ENCODE data around the gene GOLT1B.
"Not testable (repeated sequence)": the region's sequence is repeated elsewhere in the genome, so short reads cannot be mapped to it uniquely, and the experiment has no call there.

GOLT1B gene, protein sequence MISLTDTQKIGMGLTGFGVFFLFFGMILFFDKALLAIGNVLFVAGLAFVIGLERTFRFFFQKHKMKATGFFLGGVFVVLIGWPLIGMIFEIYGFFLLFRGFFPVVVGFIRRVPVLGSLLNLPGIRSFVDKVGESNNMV

DNA sequence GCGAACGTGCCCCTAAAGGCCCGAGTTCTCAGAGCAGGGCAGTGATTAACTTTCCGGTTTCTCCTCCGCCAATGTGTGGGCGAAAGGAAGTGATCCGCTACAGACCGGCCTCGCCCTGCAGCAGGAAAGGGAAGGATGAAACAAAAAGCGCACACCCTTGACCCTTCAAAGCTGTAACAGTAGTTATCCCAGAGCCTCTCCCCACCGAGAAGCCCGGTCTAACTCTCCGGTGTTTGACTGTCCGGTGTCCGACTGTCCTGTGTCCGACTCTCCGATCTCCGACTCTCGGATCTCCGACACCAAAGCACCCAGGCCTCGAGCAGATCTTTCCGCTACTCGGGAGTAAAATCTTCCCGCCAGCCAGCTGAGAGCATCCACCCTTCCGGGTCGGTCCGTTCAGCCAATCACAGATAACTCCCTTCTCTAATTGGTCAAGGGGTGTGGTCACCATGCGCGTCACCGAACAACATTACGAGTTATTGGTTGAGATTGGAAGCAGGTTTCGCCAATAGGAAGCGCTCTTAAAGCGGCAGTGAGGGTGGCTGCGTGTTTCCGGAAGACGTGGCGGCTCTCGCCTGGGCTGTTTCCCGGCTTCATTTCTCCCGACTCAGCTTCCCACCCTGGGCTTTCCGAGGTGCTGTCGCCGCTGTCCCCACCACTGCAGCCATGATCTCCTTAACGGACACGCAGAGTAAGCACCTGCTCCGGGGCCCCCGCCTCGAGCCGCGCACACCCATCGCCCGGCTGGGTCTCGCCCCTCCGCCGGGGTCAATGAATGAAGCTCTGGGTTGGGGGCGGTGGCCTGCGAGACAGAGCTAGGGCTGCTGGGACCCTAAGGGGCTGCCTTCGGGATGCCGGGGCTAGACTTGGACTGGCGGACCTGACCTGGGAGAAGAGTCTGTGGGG is at the start of gene GOLT1B, which contains the start of gene RECQL:
GOLT1B (plus strand) TSS at position 532 of the 906 bp plus-strand sequence; CDS start at position 667, 135 bp downstream.
RECQL (minus strand) TSS at position 378 of the 906 bp plus-strand sequence. CDS start 2,065 bp downstream, outside the sequence.
- TF ChIP-seq POLR2A (IDR thresholded peaks at IDR 0.05; ENCODE audit: low read length), result peak; percentile 94
- TF ChIP-seq GATA1 (IDR thresholded peaks at IDR 0.05; ENCODE audit: low read depth, low read length), result no peak
- DNase-seq, result peak; percentile 97 to 98

DNA sequence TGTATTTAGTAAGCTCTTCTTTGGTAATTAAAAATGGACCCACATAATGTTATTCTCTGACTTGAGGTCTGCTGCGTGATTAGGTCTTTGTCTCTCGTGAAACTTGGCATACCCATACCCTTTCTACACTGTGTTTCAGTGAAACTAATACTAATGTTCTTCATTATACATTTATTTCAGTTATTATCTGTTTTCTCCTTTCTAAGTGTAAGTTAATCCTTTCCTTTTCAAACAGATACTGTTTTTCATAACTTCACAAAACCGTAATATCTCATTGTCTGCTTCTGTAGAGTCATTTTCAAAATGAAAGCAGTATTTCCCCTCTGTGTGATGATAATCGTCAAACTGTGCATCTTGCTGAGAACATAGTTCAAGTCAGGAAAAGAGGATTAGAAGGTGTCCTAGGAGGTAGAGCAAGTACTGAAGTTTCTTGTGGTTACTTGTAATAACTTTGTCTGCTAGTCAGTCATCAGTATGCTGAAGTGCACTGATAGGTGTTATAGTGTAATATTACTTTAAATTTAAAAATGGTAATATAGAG is 48.2 kb upstream of the GOLT1B start:
- TF ChIP-seq POLR2A (IDR thresholded peaks at IDR 0.05; ENCODE audit: low read length), result no peak
- no peak for TF ChIP-seq GATA1 (IDR thresholded peaks at IDR 0.05; ENCODE audit: low read depth, low read length)
- DNase-seq, result no peak

DNA sequence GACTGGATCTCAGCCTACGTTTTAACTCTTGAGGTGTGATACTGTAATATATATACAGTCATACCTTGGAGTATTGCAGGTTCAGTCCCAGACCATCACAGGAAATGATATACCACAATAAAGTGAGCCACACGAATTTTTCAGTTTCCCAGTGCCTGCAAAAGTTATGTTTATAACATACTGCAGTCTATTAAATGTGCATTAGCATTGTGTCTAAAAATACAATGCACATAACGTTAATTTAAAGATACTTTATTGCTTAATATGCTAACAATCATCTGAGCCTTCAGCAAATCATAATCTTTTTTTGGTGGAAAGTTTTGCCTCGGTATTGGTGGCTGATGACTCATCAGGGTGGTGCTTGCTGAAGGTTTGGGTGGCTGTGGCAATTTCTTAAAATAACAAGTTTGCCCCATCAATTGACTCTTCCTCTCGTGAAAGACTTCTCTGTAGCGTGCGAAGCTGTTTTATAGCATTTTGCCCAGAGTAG is 45.3 kb upstream of the GOLT1B start:
- no peak for TF ChIP-seq GATA1 (IDR thresholded peaks at IDR 0.05; ENCODE audit: low read depth, low read length)
- DNase-seq, result peak; percentile 2 to 55

- TF ChIP-seq POLR2A (IDR thresholded peaks at IDR 0.05; ENCODE audit: low read length) (no peak), GATA1 (IDR thresholded peaks at IDR 0.05; ENCODE audit: low read depth, low read length) (no peak)
- DNase-seq, result no peak
Measured at GRCh38 chr12:21459474-21459873, 42.1 kb upstream of the GOLT1B start.

- not testable (repeated sequence) for DNase-seq
Measured at GRCh38 chr12:21467334-21467733, 34.3 kb upstream of the GOLT1B start.

GRCh38 chr12:21471294-21471693 is 30.3 kb upstream of the GOLT1B start:
- TF ChIP-seq POLR2A (IDR thresholded peaks at IDR 0.05; ENCODE audit: low read length) (no peak), GATA1 (IDR thresholded peaks at IDR 0.05; ENCODE audit: low read depth, low read length) (no peak)
- no peak for DNase-seq

DNA sequence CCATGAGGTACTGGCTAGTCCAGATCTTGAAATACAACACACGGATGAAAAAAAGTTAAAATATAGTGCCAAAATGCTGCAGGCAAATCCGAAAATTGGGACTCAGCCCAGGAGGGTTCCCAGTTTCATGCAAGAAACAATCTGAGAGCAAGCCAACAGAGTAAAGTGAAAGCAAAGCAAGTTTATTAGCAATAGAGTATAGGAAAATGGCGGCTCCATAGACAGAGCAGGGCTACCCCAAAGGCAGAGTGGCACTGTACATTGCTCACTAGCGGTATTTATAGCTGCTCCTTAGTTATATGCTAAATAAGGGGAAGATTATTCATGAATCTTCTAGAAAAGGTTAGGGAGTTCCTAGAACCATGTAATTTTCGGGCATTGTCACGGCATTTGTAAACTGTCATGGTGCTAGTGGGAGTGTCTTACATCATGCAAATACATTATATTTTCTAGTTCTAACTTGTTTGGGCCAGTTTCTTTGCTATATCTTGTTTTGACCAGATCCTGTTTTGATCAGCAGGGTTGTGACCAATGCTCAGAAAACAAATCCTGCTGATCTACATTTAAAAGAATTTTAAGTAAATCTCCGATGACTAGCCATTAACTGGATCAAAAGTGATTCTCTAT is 29.3 kb upstream of the GOLT1B start:
- DNase-seq, result no peak
- TF ChIP-seq GATA1 (IDR thresholded peaks at IDR 0.05; ENCODE audit: low read depth, low read length) (no peak), POLR2A (IDR thresholded peaks at IDR 0.05; ENCODE audit: low read length) (no peak)

GRCh38 chr12:21475552-21475951 is 26.0 kb upstream of the GOLT1B start:
- TF ChIP-seq POLR2A (IDR thresholded peaks at IDR 0.05; ENCODE audit: low read length) (no peak), GATA1 (IDR thresholded peaks at IDR 0.05; ENCODE audit: low read depth, low read length) (no peak)
- DNase-seq, result no peak

DNA sequence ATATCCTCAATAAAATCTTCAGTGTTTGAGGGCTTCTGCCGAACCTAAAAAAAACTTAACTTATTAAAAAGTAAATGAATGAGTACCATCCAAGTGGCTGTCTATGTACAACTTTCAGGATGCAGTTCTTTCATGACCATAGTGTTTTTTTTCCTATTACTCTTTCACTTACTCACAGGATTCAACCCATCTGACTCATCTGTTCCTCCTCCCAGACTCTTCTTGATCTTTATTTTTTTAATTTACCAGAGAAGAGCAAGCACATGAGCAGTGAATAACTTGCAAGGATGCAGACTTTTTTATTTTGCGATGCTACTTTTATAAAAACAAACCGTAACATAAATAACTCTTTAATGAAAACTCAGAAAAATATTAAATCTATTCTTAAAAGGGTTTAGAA is 24.6 kb upstream of the GOLT1B start:
- no peak for DNase-seq
- TF ChIP-seq GATA1 (IDR thresholded peaks at IDR 0.05; ENCODE audit: low read depth, low read length) (no peak), POLR2A (IDR thresholded peaks at IDR 0.05; ENCODE audit: low read length) (no peak)

GRCh38 chr12:21478756-21479455 is 22.7 kb upstream of the GOLT1B start:
- TF ChIP-seq POLR2A (IDR thresholded peaks at IDR 0.05; ENCODE audit: low read length) (no peak), GATA1 (IDR thresholded peaks at IDR 0.05; ENCODE audit: low read depth, low read length) (no peak)
- no peak for DNase-seq

DNA sequence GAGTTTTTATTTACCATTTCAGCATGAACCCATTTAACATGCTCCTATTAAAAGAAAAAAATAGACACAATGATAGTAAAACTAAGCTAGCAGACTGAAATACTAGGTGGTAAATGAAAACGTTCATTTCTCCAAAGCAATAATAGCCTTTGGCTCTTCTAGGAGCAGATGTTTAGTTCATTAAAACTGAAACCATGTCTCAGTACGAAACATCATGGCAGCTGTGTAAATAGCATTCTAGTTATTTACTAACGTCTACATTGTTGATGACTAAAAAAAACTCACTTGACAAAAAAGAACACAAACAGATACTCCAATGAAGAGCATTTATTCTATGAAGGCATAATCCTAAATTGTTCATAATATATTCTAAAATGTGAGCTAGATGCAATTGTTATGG is 18.1 kb upstream of the GOLT1B start:
- DNase-seq, result no peak
- TF ChIP-seq POLR2A (IDR thresholded peaks at IDR 0.05; ENCODE audit: low read length), result no peak
- no peak for TF ChIP-seq GATA1 (IDR thresholded peaks at IDR 0.05; ENCODE audit: low read depth, low read length)

GRCh38 chr12:21485998-21486397 is 15.6 kb upstream of the GOLT1B start:
- TF ChIP-seq POLR2A (IDR thresholded peaks at IDR 0.05; ENCODE audit: low read length), result no peak
- no peak for TF ChIP-seq GATA1 (IDR thresholded peaks at IDR 0.05; ENCODE audit: low read depth, low read length)

DNA sequence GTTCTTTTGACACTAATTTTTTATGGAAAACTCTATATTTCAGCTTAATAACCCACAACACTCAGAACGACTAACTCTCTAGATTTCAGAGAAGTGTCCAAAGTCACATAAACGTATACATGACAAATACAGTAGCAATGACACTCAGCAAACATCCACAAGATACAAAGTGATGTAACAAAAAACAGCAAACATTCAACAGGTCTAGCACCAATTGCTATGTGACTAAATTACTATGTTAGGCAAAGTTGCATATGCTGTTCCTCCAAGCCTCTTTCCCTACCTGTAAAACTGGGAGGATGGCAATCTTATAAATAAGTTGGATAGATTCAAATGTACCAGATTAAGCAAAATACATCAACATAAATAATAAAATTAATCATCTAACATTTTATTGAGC is 1.8 kb upstream of the GOLT1B start:
- DNase-seq, result no peak
- TF ChIP-seq GATA1 (IDR thresholded peaks at IDR 0.05; ENCODE audit: low read depth, low read length), result no peak
- TF ChIP-seq POLR2A (IDR thresholded peaks at IDR 0.05; ENCODE audit: low read length), result no peak

More at GRCh38 chr12:21485998-21486397, 15.6 kb upstream of the GOLT1B start:
- DNase-seq, result no peak
